GM18858 (cell line): ENCODE data around the gene RCVRN.

Source experiments
- ATAC-seq: cut with Tn5 transposase; IDR thresholded peaks from one replicate; pipeline ENCODE4 v1.9.1; 2021; ENCODE audit not compliant: unreplicated experiment

RCVRN gene

GRCh38 chr17:9859781-9860180 lies 45.3 kb downstream of the RCVRN start:
- ATAC-seq = no peak

GRCh38 chr17:9855036-9855435 lies 50.0 kb downstream of the RCVRN start:
- ATAC-seq = no peak

DNA sequence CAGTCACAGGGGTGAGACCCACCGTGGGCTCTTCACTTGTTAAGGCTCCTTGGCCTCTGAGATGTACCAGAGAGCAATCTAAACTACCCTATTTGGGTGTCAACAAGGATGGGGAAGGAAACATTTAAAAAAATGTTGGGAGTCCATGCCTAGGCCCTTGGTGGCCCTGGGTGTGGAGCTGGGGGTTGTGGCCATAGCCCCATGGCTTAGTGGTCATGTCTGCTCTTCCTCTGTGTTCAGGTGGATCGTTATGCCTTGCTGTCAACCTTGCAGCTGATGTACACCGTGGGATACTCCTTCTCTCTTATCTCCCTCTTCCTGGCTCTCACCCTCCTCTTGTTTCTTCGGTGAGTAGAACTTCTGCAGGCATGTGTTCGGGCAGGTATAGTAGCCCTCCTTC lies 50.8 kb downstream of the RCVRN start:
- ATAC-seq = no peak

DNA sequence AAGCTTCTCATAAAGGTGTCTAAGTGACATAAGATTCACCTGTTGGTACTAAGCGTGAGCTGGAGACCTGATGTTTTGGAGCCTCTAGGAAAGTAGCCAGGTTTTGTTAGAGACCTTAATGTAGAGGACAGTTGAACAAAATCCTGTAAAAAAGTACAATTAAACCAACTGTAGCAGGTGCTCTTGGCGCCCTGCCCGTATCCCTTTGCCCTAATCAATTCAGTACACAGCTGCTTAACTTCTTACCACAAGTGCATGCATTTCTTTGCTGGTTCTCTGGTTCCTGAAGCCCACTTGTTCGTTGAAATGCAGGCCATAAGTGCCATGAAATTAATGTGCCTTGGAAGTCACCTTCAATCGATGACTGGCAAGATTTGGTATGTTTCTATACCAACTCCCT lies 54.9 kb downstream of the RCVRN start:
- ATAC-seq = no peak
